ENCODE data around the gene HEY2.
"Not testable (repeated sequence)": the region's sequence is repeated elsewhere in the genome, so short reads cannot be mapped to it uniquely, and the experiment has no call there.

Gene HEY2

GRCh38 chr6:125797120-125797885 is 47.9 kb downstream of the HEY2 start:
- DNase-seq = no peak

GRCh38 chr6:125797886-125798444 is 48.5 kb downstream of the HEY2 start:
- no peak for DNase-seq

DNA sequence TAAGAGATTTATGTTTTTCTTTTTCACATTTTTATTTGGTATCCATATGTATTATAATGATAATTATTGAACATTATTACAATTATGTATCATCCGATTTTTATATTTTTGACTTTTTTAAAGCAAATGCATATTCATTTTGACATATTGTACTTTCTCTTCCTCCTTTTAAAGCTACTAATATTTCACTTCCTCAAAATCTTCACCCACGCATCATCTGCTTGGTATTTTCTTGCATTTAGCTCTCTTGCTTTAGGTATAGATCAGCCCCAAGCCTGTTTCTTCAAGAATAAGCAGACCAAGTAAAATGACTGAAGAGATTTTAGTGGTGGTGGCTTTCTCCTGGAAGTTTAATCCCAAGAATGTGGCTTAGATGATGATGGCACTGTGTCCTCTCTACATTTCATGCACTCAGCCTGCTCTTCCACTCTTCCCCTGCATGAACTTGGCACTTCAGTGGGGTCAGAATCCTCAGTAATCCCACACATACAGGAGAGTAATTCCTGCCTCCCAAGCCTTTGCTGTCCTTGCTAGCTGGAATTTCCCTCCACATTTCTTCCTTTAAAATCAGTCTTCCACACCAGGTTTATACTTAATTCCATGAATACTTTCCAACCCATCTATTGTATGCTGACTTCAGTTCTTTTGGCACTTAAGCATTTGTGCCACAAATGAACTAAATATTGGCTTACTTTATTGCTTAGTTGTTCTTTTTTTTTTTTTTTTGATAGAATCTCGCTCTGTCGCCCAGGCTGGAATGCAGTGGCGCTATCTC is 49.5 kb downstream of the HEY2 start:
- DNase-seq = no peak

- DNase-seq = no peak
Observed at GRCh38 chr6:125802383-125802782, 53.0 kb downstream of the HEY2 start.

GRCh38 chr6:125802943-125803377 is 53.5 kb downstream of the HEY2 start:
- no peak for DNase-seq

GRCh38 chr6:125804264-125804663 is 54.8 kb downstream of the HEY2 start:
- no peak for DNase-seq

- DNase-seq = not testable (repeated sequence)
Observed at GRCh38 chr6:125804866-125805425, 55.5 kb downstream of the HEY2 start.

- DNase-seq = no peak
Observed at GRCh38 chr6:125806813-125807212, 57.4 kb downstream of the HEY2 start.

- DNase-seq = no peak
Observed at GRCh38 chr6:125807293-125807692, 57.9 kb downstream of the HEY2 start.

DNA sequence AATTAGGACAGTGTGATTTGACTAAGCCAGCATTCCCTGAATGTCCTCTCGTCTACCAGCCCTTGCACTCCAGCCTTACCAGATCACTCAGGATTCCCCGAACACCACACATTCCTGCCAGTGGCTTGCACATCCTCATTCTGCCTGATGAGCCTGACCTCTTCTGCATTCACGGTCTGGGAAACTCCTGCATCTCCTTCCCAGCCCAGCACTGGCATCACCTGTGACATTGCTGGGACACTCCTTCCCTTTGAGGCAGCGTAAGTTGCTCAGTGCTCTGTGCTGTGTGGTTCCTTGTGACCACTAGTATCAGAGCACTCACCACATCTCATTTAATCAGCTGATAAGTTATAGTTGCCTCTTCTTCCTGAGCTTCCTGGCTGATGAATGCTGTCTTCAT is 58.6 kb downstream of the HEY2 start:
- DNase-seq = no peak

DNA sequence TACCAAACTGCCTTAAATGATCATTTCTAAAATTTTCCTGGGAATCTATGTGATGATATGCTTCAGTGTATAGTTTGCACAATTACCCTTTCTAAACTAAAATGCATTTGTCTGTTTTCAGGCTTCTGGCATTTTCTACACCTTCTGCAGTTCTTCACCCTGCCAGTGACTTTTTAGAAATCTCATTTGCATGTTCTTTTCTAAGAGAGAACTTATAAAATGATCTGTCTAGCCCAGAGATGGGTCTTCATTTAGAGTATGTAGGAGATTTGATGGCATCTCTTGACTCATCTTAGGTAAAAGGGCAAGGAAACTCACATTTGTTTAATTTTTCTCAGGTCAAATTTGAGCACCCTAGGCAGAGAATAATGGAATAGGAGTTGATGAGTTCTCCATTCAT is 59.2 kb downstream of the HEY2 start:
- no peak for DNase-seq

DNA sequence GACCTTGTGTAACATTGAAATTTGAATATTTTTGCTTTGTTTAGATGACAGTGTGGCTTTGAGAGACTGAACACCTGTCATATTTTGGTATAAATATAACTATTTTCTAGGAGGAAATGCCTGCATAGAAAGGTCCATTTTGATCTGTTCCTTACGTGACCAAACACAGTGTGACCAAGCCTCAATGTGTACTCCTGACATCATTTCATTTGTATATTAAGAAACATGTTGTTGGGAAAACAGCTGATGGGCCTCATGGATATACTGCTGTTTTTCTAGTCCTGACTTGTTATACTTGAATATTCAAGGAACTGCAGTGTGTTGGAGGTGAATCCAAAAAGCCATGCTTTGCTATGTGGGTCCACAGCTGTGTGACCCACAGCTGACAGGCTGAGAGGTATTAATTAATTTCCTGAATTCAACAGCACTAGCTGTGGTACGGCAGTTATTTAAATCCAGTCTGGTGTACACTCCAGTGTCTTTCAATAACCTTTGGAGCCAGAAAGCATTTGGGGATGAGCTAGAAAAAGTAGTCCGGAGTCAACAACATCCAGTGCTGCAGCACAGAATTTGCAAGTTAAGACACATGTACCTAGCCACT is 60.2 kb downstream of the HEY2 start:
- no peak for DNase-seq

DNA sequence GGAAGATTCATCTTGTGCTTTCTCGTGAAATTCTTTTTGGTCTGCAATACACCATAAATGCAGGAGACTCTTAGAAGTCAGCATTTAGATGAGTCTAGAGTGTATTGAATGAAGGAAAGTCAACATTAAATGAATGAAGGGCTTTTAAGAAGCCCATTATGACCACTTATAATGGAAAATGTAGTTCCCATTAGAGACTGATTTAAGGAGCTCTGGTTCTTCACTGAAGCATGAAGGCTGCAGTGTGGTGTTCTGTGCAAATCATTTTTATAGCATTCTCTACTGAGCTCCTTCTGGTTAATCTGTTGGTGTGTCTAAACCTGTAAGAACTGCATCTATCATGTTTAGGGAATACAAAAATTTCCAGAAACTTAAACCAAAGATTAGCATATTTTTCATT is 61.0 kb downstream of the HEY2 start:
- no peak for DNase-seq
